ENCODE results near the gene KISS1R.
"Not testable (repeated sequence)": the region's sequence is repeated elsewhere in the genome, so short reads cannot be mapped to it uniquely, and the experiment has no call there.

The KISS1R gene

GRCh38 chr19:917323-918151 lies at the start of gene KISS1R:
KISS1R (plus strand) TSS chr19:917333; CDS start chr19:917503, 170 bp downstream.
- DNase-seq, result peak; percentile 9

- no peak for DNase-seq
Measured at GRCh38 chr19:867855-868457, 49.2 kb upstream of the KISS1R start.

- DNase-seq, result no peak
Measured at GRCh38 chr19:868458-869244, 48.5 kb upstream of the KISS1R start.

GRCh38 chr19:869245-870177 lies 47.6 kb upstream of the KISS1R start:
- DNase-seq, result no peak

GRCh38 chr19:870314-870713 lies 46.8 kb upstream of the KISS1R start:
- DNase-seq, result no peak

- no peak for DNase-seq
Measured at GRCh38 chr19:870963-871401, 46.2 kb upstream of the KISS1R start.

GRCh38 chr19:871446-872265 lies 45.5 kb upstream of the KISS1R start:
- DNase-seq, result no peak

GRCh38 chr19:872266-872951 lies 44.7 kb upstream of the KISS1R start:
- DNase-seq, result no peak

GRCh38 chr19:873084-873483 lies 44.0 kb upstream of the KISS1R start:
- DNase-seq, result no peak

- no peak for DNase-seq
Measured at GRCh38 chr19:873561-874041, 43.5 kb upstream of the KISS1R start.

- DNase-seq, result no peak
Measured at GRCh38 chr19:875265-875879, 41.8 kb upstream of the KISS1R start.

- DNase-seq, result no peak
Measured at GRCh38 chr19:876089-876488, 41.0 kb upstream of the KISS1R start.

- DNase-seq, result no peak
Measured at GRCh38 chr19:876780-877314, 40.3 kb upstream of the KISS1R start.

- not testable (repeated sequence) for DNase-seq
Measured at GRCh38 chr19:877992-878660, 39.0 kb upstream of the KISS1R start.

GRCh38 chr19:878751-879561 lies 38.2 kb upstream of the KISS1R start:
- DNase-seq, result not testable (repeated sequence)

GRCh38 chr19:879711-880438 lies 37.3 kb upstream of the KISS1R start:
- no peak for DNase-seq

- DNase-seq, result no peak
Measured at GRCh38 chr19:881385-882071, 35.6 kb upstream of the KISS1R start.
